H1 (cell line): Measurements from ENCODE around the gene ARL10. TPM values are rescaled to one million over a fixed set of nuclear protein-coding genes. Genes with fewer than 3 reads are reported as not detected.

Experiments
- CTCF ChIA-PET: fragments of 300-600 bp; sonication (Branson Sonifier 250); formaldehyde crosslinking; loops from one replicate; lab custom pipeline; 2021; ENCODE audit not compliant: partially characterized antibody; lab: Charles Lee
- POLR2A ChIA-PET: fragments of 300-600 bp; sonication (Branson Sonifier 250); formaldehyde crosslinking; loops from one replicate; lab custom pipeline; 2021; ENCODE audit warnings: inconsistent platforms; ENCODE audit not compliant: partially characterized antibody; lab: Charles Lee
- DNase-seq, 2 experiments: peaks; one replicate each; pipeline versions ENCODE4 v3.0.0 to v3.0.0-alpha.2; 2010 to 2022; ENCODE audit warnings: low spot score in 2 of 2, low read depth in 1 of 2, mixed read lengths in 1 of 2
- FAIRE-seq: peaks from 2 replicates; lab custom pipeline; 2011; peaks lifted over from hg19 to GRCh38; lab: Jason Lieb, UNC
- H2AFZ ChIP-seq: 2 replicates; pipeline ENCODE4 v1.8.1; 2012; ENCODE audit warnings: low read length, inconsistent platforms
- H2AK5ac ChIP-seq: 2 replicates; pipeline ENCODE4 v1.6.1; 2013; ENCODE audit warnings: low read depth, low read length
- H2BK120ac ChIP-seq: replicated peaks from 2 replicates; pipeline ENCODE3; 2013; ENCODE audit warnings: low read depth, low read length, inconsistent platforms
- H2BK12ac ChIP-seq: 2 replicates; pipeline ENCODE4 v1.6.1; 2013; ENCODE audit warnings: low read depth, low read length
- H2BK15ac ChIP-seq: 2 replicates; pipeline ENCODE4 v1.6.1; 2013; ENCODE audit warnings: low read length
- H2BK20ac ChIP-seq: 2 replicates; pipeline ENCODE4 v1.6.1; 2013; ENCODE audit warnings: low read length
- H2BK5ac ChIP-seq: 2 replicates; pipeline ENCODE4 v1.6.1; 2013; ENCODE audit warnings: low read depth, low read length
- H3K14ac ChIP-seq: 2 replicates; pipeline ENCODE4 v1.6.1; 2013; ENCODE audit warnings: inconsistent platforms; ENCODE audit not compliant: insufficient read length
- H3K18ac ChIP-seq: 2 replicates; pipeline ENCODE4 v1.6.1; 2013; ENCODE audit warnings: low read length; ENCODE audit errors: extremely low read depth
- H3K23ac ChIP-seq: 2 replicates; pipeline ENCODE4 v1.6.1; 2013; ENCODE audit warnings: inconsistent platforms; ENCODE audit not compliant: insufficient read length
- H3K23me2 ChIP-seq: 2 replicates; pipeline ENCODE4 v1.6.1; 2013; ENCODE audit warnings: low read depth, low read length
- H3K27ac ChIP-seq: 2 replicates; pipeline ENCODE4 v1.6.1; 2011; ENCODE audit warnings: low read depth, low read length, inconsistent platforms
- H3K27me3 ChIP-seq, 4 experiments: replicated peaks in 1 of 4; 1 replicate in 1 of 4; 2 replicates in 3 of 4; pipeline versions ENCODE4 v1.6.1 to v1.8.1; 2011 to 2013; ENCODE audit warnings: low read length in 3 of 4, mild to moderate bottlenecking in 3 of 4, inconsistent platforms in 2 of 4, mixed read lengths in 2 of 4, moderate library complexity in 1 of 4; ENCODE audit not compliant: control insufficient read depth in 3 of 4, insufficient read depth in 3 of 4; ENCODE audit errors: extremely low read depth in 1 of 4
- H3K36me3 ChIP-seq, 4 experiments: 2 replicates each; pipeline versions ENCODE4 v1.6.1 to v1.8.1; 2011 to 2013; ENCODE audit warnings: mild to moderate bottlenecking in 4 of 4, low read length in 3 of 4, moderate library complexity in 2 of 4, control low read depth in 1 of 4, inconsistent platforms in 1 of 4; ENCODE audit not compliant: insufficient read depth in 4 of 4, control insufficient read depth in 2 of 4
- H3K4ac ChIP-seq: replicated peaks from 2 replicates; pipeline ENCODE3; 2013; ENCODE audit warnings: low read length, low read depth, mixed read lengths, inconsistent platforms; ENCODE audit not compliant: insufficient read length
- H3K4me1 ChIP-seq, 4 experiments: replicated peaks in 1 of 4; 1 replicate in 1 of 4; 2 replicates in 3 of 4; pipeline versions ENCODE4 v1.6.1 to v1.8.1; 2011 to 2013; ENCODE audit warnings: low read length in 3 of 4, inconsistent platforms in 2 of 4, mixed read lengths in 1 of 4; ENCODE audit not compliant: insufficient read depth in 4 of 4, control insufficient read depth in 3 of 4
- H3K4me2 ChIP-seq, 2 experiments: 2 replicates each; pipeline versions ENCODE4 v1.6.1 to v1.8.1; 2011 to 2013; ENCODE audit warnings: low read depth in 2 of 2, low read length in 2 of 2, control low read depth in 1 of 2, inconsistent platforms in 1 of 2, mild to moderate bottlenecking in 1 of 2; ENCODE audit not compliant: insufficient read depth in 1 of 2
- H3K4me3 ChIP-seq, 4 experiments: fragments of 200-600, 300-600 bp in 1 of 4; sonication (generic), shearing (Covaris generic), sonication (Bioruptor Twin) in 1 of 4; 2 replicates each; pipeline versions ENCODE4 v1.5.1 to v1.8.1; 2011 to 2016; ENCODE audit warnings: low read length in 4 of 4, low read depth in 3 of 4, control low read depth in 2 of 4, inconsistent platforms in 2 of 4, mild to moderate bottlenecking in 2 of 4, mixed read lengths in 1 of 4, moderate library complexity in 1 of 4; ENCODE audit not compliant: insufficient read depth in 2 of 4; ENCODE audit errors: extremely low read depth in 1 of 4
- H3K56ac ChIP-seq: replicated peaks from 2 replicates; pipeline ENCODE3; 2013; ENCODE audit warnings: low read depth, mild to moderate bottlenecking, mixed read lengths, low read length, inconsistent platforms; ENCODE audit not compliant: insufficient read length
- H3K79me1 ChIP-seq: 2 replicates; pipeline ENCODE4 v1.6.1; 2013; ENCODE audit warnings: low read depth, low read length, control low read depth
- H3K79me2 ChIP-seq, 2 experiments: 2 replicates each; pipeline versions ENCODE4 v1.6.1 to v1.8.1; 2012 to 2013; ENCODE audit warnings: low read length in 2 of 2, mild to moderate bottlenecking in 2 of 2, inconsistent platforms in 1 of 2; ENCODE audit not compliant: insufficient read depth in 2 of 2, control insufficient read depth in 1 of 2
- H3K9ac ChIP-seq, 4 experiments: replicated peaks in 1 of 4; 1 replicate in 1 of 4; 2 replicates in 3 of 4; pipeline versions ENCODE4 v1.6.1 to v1.8.1; 2011 to 2013; ENCODE audit warnings: low read depth in 3 of 4, low read length in 3 of 4, control low read depth in 2 of 4, mild to moderate bottlenecking in 2 of 4, moderate library complexity in 2 of 4, inconsistent platforms in 1 of 4; ENCODE audit errors: extremely low read depth in 1 of 4
- H3K9me3 ChIP-seq, 2 experiments: 2 replicates each; pipeline versions ENCODE4 v1.6.1 to v1.8.1; 2012 to 2013; ENCODE audit warnings: mild to moderate bottlenecking in 2 of 2, moderate library complexity in 2 of 2, control low read depth in 1 of 2, inconsistent platforms in 1 of 2, low read depth in 1 of 2, low read length in 1 of 2, mixed read lengths in 1 of 2; ENCODE audit not compliant: insufficient read depth in 2 of 2
- H4K20me1 ChIP-seq, 2 experiments: replicated peaks in 1 of 2; 2 replicates each; pipeline versions ENCODE3 to v1.8.1; 2011 to 2013; ENCODE audit warnings: inconsistent platforms in 2 of 2, low read length in 2 of 2, mild to moderate bottlenecking in 1 of 2; ENCODE audit not compliant: insufficient read depth in 2 of 2, control insufficient read depth in 1 of 2
- H4K5ac ChIP-seq: 2 replicates; pipeline ENCODE4 v1.6.1; 2013; ENCODE audit warnings: low read length, low read depth, mixed read lengths, inconsistent platforms; ENCODE audit not compliant: insufficient read length
- H4K8ac ChIP-seq: 2 replicates; pipeline ENCODE4 v1.8.0; 2013; ENCODE audit warnings: mild to moderate bottlenecking, moderate library complexity, low read length, inconsistent platforms; ENCODE audit not compliant: insufficient read depth; ENCODE audit errors: extremely low read depth
- H4K91ac ChIP-seq: replicated peaks from 2 replicates; pipeline ENCODE3; 2013; ENCODE audit warnings: low read length, mixed read lengths, inconsistent platforms; ENCODE audit not compliant: insufficient read length
- BACH1 ChIP-seq: IDR thresholded peaks from 2 replicates; pipeline ENCODE4 v1.6.1; 2012; ENCODE audit warnings: low read length, improper control_type of control experiment
- GABPA ChIP-seq: IDR thresholded peaks from 2 replicates; pipeline ENCODE4 v1.6.1; 2011; ENCODE audit warnings: mild to moderate bottlenecking, low read length, moderate library complexity, borderline replicate concordance; ENCODE audit not compliant: insufficient read depth
- JUN ChIP-seq: IDR thresholded peaks from 2 replicates; pipeline ENCODE4 v1.6.1; 2011; ENCODE audit warnings: low read depth, mild to moderate bottlenecking, improper control_type of control experiment, low read length
- KDM1A ChIP-seq: fragments of 200-600, 300-600 bp; sonication (generic); IDR thresholded peaks from 2 replicates; pipeline ENCODE4 v1.7.1; 2016; ENCODE audit warnings: mild to moderate bottlenecking, low read length, borderline replicate concordance
- KDM5A ChIP-seq: fragments of 200-600 bp; IDR thresholded peaks from 2 replicates; pipeline ENCODE4 v1.7.1; 2012; ENCODE audit warnings: mild to moderate bottlenecking, low read length, inconsistent platforms, mixed read lengths
- NRF1 ChIP-seq: IDR thresholded peaks from 2 replicates; pipeline ENCODE4 v1.6.1; 2011; ENCODE audit warnings: mild to moderate bottlenecking, low read depth, low read length, improper control_type of control experiment
- RBBP5 ChIP-seq: IDR thresholded peaks from 2 replicates; pipeline ENCODE4 v1.7.1; 2012; ENCODE audit warnings: low read depth, mild to moderate bottlenecking, inconsistent platforms, low read length, moderate library complexity, borderline replicate concordance
- RNF2 ChIP-seq: fragments of 200-900, 300-1000 bp; sonication (generic); IDR thresholded peaks from 2 replicates; pipeline ENCODE4 v1.7.1; 2016; ENCODE audit warnings: borderline replicate concordance, low read depth, mild to moderate bottlenecking, antibody characterized with exemption, low read length; ENCODE audit not compliant: poor library complexity, severe bottlenecking; ENCODE audit errors: missing control alignments
- SRF ChIP-seq: IDR thresholded peaks from 2 replicates; pipeline ENCODE4 v1.6.1; 2011; ENCODE audit warnings: mild to moderate bottlenecking, low read depth, low read length, moderate library complexity
- TAF7 ChIP-seq: optimal IDR thresholded peaks from 2 replicates; pipeline ENCODE3; 2011; ENCODE audit warnings: low read depth, mild to moderate bottlenecking, inconsistent platforms, low read length, moderate library complexity, borderline replicate concordance
- WGBS, 2 experiments: shearing (Covaris generic) in 1 of 2; methylation state at CpG; one replicate each; pipeline versions ENCODE4 v1.1.6 to v1.1.7; 2013 to 2015; ENCODE audit warnings: low lambda C conversion rate in 2 of 2, mixed read lengths in 2 of 2, inconsistent platforms in 1 of 2, low coverage in 1 of 2, missing lambda C conversion rate in 1 of 2; ENCODE audit not compliant: insufficient replicate concordance in 2 of 2, insufficient coverage in 1 of 2, insufficient read length in 1 of 2; ENCODE audit errors: extremely low coverage in 1 of 2, missing lambda C conversion rate in 1 of 2; 5-methylcytosine and 5-hydroxymethylcytosine counted together
- polyA plus RNA-seq, 7 experiments: library from polyadenylated mRNA; depleted of rRNA in 3 of 7; stranded (reverse) in 5 of 7; unstranded in 2 of 7; fragments of >200 nt in 5 of 7; fragments of 200-250 nt in 2 of 7; gene quantifications; 1 replicate in 5 of 7; 2 replicates in 1 of 7; 4 replicates in 1 of 7; pipeline versions ENCODE4 v1.2.1 to v1.2.3, GENCODE V29; 2011 to 2013; ENCODE audit warnings: missing spikeins in 2 of 7, mixed read lengths in 2 of 7
- total RNA-seq: library from RNA; stranded (reverse); fragmentation: NEBNext Ultra II Directional; extraction: Animal tissue kit (Norgen Biotek cat#: 25700); gene quantifications from 2 replicates; pipeline ENCODE4 v1.2.1, GENCODE V29; 2021

ARL10 gene
- total and polyA plus RNA-seq, 2 of the 8 experiments (the other 6 are each of a cell fraction or from before 2014, with no cell fraction given): 3.1 to 7.4 TPM

- H2BK5ac ChIP-seq: no peak overlapping the region
- H3K27ac ChIP-seq: no peak overlapping the region
- no peak overlapping the region for H3K18ac ChIP-seq
- CTCF ChIA-PET: no interaction called here
- H3K79me2 ChIP-seq: no peaks in the 10 kb centered on the region
- H3K79me1 ChIP-seq: no peaks in the 10 kb centered on the region
- no peak overlapping the region for H3K9ac ChIP-seq
- H4K8ac ChIP-seq: no peak overlapping the region
- no peaks in the 10 kb centered on the region for H3K27me3 ChIP-seq
- H3K4ac ChIP-seq: no peak overlapping the region
- no peaks in the 10 kb centered on the region for H3K4me1 ChIP-seq
- H4K5ac ChIP-seq: no peak overlapping the region
- H3K14ac ChIP-seq: no peak overlapping the region
- no peak overlapping the region for H2BK20ac ChIP-seq
- no peak overlapping the region for H2BK15ac ChIP-seq
- no peak overlapping the region for H3K4me2 ChIP-seq
- no peak overlapping the region for H3K4me3 ChIP-seq
- H4K91ac ChIP-seq: no peak overlapping the region
- H4K20me1 ChIP-seq: no peaks in the 10 kb centered on the region
- DNase-seq (no peak), FAIRE-seq (no peak)
- no peaks in the 10 kb centered on the region for H3K23me2 ChIP-seq
- no peak overlapping the region for H3K56ac ChIP-seq
- no peak overlapping the region for H2AK5ac ChIP-seq
- no peaks in the 10 kb centered on the region for H3K9me3 ChIP-seq
- H3K36me3 ChIP-seq: peaks cover 14 to 32% (median 25%) of the 10 kb centered on the region in 4 experiments; a peak in 7 of 8 replicates
- H2AFZ ChIP-seq: no peak overlapping the region
- H3K23ac ChIP-seq: no peak overlapping the region
- no peak overlapping the region for H2BK12ac ChIP-seq
- WGBS, 2 experiments: 85% methylated on average over 2 of the region's 2 CpGs; no CpG with 5 or more reads in 1 of the 2 experiments
- no peak overlapping the region for H2BK120ac ChIP-seq
- POLR2A ChIA-PET: interaction anchor here (1.2 to 1.8 kb wide), 3 partner anchors 11 to 20 kb away, joined by 3 to 5 read pairs (median 3); no protein-coding TSS in a partner anchor
- TF ChIP-seq RBBP5 (no peak), SRF (no peak), GABPA (no peak), NRF1 (no peak), KDM1A (no peak), JUN (no peak), TAF7 (no peak), RNF2 (no peak), BACH1 (no peak), KDM5A (no peak)
These were observed 22.4 kb upstream of the ARL10 start for GRCh38 chr5:176342766-176343458.
